NCI-H345 treated with DMSO at 0.1 percent for 48 hours (cell line): ENCODE results near the gene ARHGEF17.
A peak's percentile ranks its signal among the peaks of the same experiment; 100 is the strongest.
"Not testable (repeated sequence)": the region's sequence is repeated elsewhere in the genome, so short reads cannot be mapped to it uniquely, and the experiment has no call there.

Source experiments
- DNase-seq: peaks from one replicate; lab custom pipeline; 2025; ENCODE audit not compliant: unreplicated experiment; lab: John Stamatoyannopoulos, UW

ARHGEF17 gene

DNA sequence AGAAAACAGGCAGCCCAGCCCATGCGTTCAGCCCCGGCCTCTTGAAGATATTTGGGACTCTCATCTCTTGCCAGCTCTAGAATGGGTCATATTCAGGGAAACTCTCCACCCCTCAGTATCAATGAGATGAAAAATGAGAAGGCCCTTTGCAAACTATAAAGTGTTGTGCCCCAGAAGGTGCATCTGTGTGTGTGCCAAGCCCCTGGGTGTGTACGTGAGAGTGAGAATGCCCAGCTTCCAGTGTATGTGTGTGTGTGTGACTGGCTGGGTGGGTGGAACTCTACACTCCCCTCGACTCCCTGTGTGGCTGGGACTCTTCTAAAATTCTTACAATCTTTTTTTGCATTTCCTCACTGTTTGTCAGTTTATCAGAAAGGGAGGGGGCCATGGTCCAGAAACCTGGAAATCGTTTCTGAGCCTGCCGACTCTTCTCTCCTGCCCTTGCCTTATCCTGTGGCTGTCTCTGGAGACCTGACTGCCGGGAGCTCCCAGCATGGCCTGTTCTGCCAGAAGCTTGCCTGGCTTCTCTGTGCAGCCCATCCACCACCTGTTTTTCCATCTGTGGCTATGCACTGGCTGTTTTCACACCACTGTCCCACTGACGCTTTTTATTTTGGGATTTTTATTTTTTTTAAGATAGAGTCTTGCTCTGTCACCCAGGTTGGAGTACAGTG, 34.7 kb upstream of the ARHGEF17 start:
- DNase-seq = no peak

- not testable (repeated sequence) for DNase-seq
Measured at GRCh38 chr11:73274191-73274590, 33.9 kb upstream of the ARHGEF17 start.

GRCh38 chr11:73274722-73275380, 33.2 kb upstream of the ARHGEF17 start:
- DNase-seq = no peak

GRCh38 chr11:73275381-73275750, 32.7 kb upstream of the ARHGEF17 start:
- no peak for DNase-seq

DNA sequence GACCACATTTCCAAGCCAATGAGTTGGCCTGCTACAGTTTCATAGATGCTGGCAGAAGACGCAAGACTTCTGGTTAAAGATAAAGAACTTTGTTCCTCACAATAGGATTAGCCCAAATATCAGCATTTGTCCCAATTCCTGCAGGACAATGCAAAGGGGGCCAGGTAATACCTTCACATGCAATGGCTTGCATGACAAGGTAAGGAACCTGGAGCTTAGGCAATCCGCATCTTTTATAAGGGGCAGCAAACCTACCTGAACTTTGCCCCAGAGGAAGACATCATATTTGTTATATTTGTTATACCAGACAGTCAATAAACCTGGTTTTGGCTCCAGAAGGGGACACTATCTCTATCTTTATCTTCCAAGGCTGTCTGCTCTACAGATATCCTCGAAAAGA, 30.6 kb upstream of the ARHGEF17 start:
- DNase-seq = no peak

DNA sequence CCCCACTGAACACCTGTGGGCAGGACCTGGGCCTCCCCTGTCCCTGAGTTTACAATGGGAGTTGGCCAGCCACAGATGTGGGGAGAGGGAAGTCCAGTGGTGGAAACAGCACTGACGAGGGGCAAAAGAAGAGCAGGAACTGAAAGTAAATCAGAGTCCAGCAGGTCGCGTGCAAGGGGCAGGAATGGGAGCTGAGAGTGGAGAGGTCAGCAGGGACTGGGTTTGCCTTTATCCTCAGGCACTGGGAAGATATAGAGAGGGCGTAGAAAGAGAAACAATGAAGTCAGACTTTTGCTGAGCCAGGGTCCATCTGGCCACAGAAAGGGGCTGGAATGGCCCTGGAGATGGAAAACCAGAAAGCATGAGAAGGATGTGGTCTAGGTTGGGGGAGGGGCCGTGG, 27.4 kb upstream of the ARHGEF17 start:
- no peak for DNase-seq

- DNase-seq = no peak
Measured at GRCh38 chr11:73281201-73281741, 26.8 kb upstream of the ARHGEF17 start.

DNA sequence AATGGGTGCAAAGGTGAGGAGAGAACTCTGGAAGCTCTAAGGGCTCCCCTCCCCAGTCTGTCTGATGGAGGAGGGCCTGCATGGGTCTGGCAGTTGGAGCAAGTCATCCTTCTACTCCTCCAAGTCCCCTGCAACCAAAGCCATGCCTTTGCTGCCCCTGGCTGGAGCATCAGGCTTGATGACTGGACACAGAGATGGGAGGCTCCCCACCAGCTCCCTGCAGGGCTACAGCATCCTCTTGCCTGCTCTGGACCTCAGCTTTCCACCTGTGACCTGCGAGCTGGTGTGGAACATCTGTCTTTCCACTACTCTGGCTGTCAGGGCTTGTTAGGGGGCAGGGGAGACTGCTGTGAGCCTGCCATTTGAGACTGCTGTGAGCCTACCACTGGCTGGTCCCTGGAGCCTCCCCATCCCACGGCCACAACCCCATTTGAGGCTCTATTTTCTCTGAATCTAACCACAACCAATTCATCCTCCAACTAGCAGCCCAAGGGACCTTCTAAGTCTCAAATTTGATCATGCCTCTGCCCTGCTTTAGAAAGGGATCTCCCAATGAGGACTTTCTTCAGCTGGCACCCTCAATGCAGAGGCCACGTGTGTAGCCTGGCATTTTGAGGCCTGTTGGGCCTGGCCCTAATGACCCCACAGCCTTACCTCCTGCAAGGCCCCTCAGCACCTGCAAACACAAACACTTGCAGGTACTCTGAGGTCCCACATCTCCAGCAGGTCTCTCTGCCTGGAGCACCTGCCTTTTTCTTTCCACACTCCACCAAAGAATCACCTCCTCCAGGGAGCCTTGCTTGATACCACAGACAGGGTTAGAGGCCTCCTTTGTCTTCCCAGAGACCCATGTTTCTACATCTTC, 26.0 kb upstream of the ARHGEF17 start:
- DNase-seq = no peak

- DNase-seq = no peak
Measured at GRCh38 chr11:73283276-73284000, 24.6 kb upstream of the ARHGEF17 start.

DNA sequence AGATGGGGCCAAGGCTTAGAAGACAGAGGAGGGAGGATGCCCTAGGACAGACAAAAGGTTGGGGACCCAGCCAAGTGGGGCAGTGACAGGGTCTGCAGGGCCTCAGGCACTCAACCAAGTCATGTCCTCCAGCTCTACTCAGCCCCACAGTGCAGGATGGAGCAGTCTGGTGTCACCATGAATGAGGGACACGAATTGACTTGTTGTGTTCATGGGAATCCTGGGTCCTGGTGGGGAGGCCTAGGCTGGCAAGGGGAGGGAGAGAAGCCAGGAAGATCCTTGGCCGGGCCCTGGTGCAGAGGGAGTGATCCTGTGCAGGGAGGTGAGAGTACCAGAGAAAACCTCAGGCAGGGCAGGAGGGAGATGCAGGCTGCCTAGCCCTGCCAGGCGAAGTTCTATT, 24.0 kb upstream of the ARHGEF17 start:
- DNase-seq = no peak

DNA sequence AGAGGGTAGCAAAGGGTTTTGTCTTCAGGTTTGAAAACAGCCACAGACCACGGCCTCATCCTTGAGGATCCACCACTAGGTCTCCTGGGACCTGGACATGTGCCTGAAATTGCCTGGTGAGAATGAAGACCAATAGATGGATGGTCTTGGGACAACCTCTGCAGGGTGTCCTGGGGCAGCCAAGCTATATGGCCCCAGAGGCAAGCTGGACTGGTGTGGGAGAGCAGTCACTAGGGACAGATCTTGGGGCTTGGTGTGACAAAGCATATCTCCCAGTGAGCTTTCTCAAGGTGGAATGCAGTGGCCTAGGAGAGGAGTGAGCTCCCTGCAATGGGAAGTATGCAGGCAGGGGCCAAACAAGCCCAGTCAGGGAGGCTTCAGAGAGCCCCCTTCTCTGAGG, 22.4 kb upstream of the ARHGEF17 start:
- DNase-seq = no peak

DNA sequence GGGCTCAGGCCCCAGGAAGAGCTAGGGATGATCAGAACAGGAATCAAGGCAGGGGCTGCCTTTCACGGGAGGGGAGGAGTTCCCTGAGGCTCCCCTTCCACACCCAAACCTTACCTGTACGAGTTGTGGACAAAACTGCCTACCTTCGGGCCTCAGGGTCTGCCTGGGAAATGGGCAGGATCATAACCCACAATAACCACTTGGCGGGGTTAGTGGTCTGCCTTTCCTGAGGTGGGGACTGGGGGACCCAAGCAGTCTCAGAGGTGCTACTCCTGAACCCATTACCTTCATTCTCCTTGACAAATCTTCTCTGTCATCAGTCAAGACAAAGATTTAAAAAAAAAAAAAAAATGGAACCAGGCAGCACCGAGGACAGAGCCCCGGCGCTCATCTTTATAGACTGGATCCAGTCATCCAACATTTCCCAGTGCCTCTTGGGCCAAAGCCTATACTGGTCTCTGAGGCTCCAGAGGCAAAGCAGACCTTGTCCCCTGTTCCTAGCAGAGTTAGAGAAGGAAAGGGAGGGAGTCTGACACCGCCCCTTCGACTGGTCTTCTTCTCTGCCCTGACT, 21.8 kb upstream of the ARHGEF17 start:
- DNase-seq = no peak

- DNase-seq = no peak
Measured at GRCh38 chr11:73287400-73288101, 20.5 kb upstream of the ARHGEF17 start.

DNA sequence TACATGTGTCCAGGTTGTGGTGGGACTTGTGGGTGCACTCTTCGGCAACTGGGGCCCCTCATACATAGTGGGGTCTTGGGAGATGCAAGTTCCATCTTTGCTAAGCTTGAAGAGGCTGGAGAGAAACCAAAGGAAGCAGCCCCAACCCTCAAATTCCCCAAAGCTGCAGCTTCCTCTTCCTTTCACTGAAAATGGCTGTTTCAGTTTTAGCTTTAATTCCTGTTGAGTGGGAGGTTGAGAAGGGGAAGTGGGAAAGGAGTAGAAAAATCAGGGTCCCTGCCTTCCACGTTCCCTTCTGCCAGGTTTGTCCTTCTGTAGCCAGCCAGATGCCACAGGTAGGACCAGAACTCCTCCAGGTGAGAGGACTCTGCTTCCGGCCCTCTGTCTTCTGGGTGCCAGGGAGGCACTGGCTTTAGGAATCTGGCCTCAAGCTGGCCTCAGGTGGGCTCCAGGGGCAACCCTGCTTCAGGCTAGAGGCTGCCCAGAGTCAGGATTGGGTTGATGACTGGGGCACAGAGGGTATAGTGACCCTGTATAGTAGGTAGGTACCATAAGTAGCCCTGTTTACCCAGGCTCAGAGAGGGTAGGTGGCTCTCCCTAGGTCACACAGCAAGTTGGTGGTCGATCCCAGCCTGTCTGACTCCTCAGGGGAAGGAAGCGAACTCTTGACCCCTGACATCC, 19.7 kb upstream of the ARHGEF17 start:
- no peak for DNase-seq

DNA sequence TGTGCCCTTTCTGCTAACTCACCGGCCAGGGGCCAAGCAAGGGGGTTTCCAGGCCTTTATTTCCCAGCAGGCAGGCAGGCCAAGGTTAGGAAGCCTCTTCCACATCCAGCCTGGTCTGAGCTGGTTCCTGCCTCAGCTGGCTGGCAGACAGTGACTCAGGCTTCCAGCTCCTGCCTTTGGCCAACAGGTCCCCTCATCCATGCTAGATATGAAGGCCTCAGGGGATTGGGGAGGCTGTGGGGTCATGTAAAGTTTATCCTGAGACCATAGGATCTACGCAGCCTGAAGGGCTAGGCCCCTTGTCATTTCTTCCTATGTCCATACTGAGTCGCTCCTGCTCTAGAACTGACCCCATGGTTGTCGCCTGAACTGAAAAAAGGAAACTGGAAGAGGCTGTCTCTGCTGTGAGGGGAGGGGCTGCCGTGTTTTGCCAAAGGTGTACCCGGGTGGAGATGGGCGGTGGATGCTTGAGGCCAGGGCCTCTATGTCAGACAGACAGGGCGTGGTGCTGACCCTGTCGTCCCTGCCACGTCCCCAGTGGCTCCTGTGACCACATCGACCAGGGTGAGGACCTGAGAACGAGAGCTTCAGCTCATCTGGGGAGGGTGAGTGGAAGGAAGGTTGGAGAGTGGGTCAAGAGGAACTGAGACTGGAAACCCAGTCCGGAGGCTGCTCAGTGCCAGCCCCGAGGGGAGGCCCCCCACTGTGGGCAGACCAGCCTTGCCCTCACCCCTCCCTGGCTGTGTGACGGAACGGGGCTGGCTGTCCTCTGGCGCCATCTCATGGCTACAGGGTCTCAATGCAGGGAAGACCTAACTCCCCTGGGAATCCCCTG, 19.0 kb upstream of the ARHGEF17 start:
- DNase-seq = peak; percentile 42

GRCh38 chr11:73290536-73290935, 17.5 kb upstream of the ARHGEF17 start:
- no peak for DNase-seq

DNA sequence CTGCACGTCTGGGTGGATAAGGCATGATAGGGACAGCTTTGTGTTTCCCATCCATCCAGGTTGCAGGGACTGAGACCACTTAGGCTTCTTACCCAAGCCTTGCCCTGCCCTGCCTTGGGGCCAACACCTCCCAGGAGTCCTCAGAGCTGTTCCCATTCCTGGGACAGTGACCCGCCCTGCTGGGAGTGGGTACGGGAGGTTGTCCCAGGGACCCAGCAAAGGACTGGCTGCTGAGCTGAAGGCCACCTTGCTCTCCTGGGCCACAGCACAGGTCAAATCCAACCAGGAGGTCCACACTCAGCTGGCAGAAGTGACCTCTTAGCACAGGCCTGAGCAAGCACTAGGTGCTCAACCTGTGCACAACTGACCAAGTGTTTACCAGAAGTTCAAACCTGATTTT, 16.9 kb upstream of the ARHGEF17 start:
- no peak for DNase-seq

DNA sequence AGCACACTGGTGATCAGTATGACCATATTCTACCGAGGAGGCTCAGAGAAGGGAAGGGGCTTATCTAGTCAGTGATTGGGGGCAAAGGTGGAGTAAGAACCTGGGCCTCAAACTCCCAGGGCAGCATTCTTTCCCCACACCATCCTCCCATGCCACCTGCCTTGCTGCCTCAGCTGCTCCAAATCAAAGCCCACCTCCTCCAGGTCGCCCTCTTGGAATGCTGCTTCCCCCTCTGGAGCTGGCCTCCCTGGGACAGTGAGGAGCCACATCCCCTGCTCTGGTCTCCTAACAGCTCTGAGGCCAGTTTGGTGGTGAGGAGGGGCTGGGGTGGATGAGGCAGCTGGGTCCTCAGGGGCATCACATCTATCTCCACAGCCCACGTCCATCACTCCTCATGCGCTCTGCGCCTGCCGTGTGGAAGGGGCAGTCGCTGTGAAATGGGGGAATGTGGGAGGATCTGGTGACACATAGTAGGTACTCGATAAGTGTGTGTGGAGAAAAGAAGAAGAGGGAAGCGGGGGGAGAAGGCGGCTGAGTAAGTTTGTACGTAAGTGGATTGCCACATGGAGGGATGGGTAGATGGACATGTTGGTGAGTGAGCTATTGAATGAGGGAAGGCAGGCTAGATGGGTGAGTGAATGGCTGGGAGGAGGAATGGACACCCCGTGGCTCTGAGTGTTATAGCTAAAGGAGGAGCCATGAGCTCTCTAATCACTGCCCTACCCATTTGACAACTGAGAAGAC, 16.1 kb upstream of the ARHGEF17 start:
- DNase-seq = no peak
